AG09319 (cell line): ENCODE measurements around the gene IL3.

ENCODE experiments used
- DNase-seq: peaks from one replicate; pipeline ENCODE4 v3.0.0-alpha.2; 2010; ENCODE audit warnings: low read depth; ENCODE audit errors: extremely low read depth
- TF ChIP-seq, protein P1 (sequence below): IDR thresholded peaks from 2 replicates; pipeline ENCODE4 v1.5.1; 2011; ENCODE audit warnings: low read depth, mild to moderate bottlenecking, inconsistent platforms, low read length, moderate library complexity

Gene IL3

DNA sequence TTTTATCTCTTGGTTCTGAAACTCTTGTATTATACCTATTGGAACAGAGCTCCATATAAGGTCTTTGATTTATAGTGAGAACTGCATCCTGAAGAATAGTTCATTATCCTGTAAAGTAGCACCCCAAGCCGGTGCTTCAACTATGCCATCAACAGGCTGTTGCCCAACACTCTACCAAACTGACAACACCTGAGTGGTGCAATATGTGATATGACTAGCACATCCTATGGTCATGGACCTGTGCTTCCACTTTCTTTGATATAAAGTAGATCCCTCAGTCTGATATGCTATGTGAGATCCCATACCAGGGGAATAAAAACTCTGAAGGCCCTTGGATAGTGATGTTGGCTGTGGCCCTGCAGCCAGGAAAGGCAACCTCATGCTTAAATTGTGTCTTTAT is 28.9 kb downstream of the IL3 start:
- TF ChIP-seq, protein P1, sequence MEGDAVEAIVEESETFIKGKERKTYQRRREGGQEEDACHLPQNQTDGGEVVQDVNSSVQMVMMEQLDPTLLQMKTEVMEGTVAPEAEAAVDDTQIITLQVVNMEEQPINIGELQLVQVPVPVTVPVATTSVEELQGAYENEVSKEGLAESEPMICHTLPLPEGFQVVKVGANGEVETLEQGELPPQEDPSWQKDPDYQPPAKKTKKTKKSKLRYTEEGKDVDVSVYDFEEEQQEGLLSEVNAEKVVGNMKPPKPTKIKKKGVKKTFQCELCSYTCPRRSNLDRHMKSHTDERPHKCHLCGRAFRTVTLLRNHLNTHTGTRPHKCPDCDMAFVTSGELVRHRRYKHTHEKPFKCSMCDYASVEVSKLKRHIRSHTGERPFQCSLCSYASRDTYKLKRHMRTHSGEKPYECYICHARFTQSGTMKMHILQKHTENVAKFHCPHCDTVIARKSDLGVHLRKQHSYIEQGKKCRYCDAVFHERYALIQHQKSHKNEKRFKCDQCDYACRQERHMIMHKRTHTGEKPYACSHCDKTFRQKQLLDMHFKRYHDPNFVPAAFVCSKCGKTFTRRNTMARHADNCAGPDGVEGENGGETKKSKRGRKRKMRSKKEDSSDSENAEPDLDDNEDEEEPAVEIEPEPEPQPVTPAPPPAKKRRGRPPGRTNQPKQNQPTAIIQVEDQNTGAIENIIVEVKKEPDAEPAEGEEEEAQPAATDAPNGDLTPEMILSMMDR, result no peak
- no peak for DNase-seq

DNA sequence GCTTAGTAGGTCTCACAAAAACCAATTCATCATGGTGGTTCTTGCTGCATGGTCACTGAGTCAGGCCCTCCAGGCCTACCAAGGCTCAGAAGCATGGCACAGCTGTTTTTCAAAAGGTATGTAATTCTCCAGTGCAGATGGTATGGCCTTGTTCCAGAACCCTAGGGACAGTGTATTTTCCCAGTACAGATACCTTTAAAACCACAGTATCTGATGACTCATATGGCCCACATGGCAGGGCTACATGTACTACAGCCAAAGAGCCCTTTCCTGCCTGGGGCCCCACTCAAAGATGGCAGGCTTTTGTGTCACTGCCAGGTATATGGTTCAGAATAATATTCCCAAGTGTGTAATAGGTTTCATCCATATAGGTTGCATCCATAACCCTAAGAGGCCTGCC is 29.7 kb downstream of the IL3 start:
- TF ChIP-seq, protein P1, result no peak
- peak; percentile 35 for DNase-seq

DNA sequence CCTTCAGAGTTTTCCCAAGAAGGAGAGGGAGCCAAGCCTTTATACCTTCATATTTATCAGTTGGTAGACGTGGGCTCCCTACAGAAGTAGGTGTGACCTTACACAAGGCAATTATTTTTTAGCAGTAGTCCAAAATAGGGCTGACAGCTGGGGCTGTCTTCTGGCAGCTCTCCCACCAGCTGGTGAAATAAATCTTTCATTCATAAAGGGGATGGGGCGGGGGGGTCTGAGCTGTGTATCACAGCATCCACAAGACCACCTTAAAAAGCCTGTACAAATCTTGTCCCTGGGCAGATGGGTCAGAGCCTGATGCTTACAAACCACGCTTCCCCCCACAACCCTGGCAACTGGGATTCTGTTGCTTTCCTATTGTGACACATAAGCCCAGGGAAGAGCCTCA is 32.8 kb downstream of the IL3 start:
- DNase-seq, result no peak
- TF ChIP-seq, protein P1, result no peak

- DNase-seq, result peak; percentile 77
- TF ChIP-seq, protein P1, result no peak
Observed at GRCh38 chr5:132094393-132095076, 34.1 kb downstream of the IL3 start.

- no peak for DNase-seq
- TF ChIP-seq, protein P1, result no peak
Observed at GRCh38 chr5:132095077-132095410, 34.6 kb downstream of the IL3 start.

DNA sequence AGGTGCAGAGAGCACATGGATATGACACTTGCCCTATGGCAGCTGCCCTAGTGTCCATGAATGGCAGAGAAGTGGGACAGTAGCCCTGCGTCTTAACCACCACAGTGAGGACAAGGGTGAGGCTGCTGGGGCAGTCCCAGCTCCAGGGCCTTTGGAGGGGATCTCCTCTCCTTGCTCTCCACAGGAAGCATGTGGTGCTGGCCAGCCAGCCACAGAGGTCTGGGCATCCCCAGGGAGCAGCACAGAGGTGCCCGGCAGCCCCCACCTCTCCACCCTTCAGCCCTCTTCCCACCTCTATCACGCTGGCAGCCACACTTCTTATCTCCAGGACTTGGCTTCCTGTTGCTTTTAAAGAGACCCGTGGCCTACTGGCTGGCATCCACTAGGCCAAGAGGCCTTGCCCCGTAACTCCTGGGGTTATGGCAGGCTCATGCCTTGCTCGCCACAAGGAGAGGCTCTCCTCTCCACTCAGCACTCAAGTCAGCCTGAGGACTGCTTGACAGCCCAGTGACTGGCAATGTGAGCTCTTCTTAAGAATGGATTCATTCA is 35.0 kb downstream of the IL3 start:
- DNase-seq, result no peak
- TF ChIP-seq, protein P1, result no peak

- TF ChIP-seq, protein P1, result no peak
- DNase-seq, result no peak
Observed at GRCh38 chr5:132096904-132097303, 36.4 kb downstream of the IL3 start.
